Gastroesophageal sphincter (tissue), 3 donors: ENCODE results near the gene UMODL1.

Experiments
- CTCF ChIP-seq, 4 experiments: fragments of 200-600 bp in 2 of 4; fragments of 450-650 bp in 2 of 4; sonication (generic) in 1 of 4; IDR thresholded peaks; one replicate each; pipeline ENCODE4 v1.5.1; 2017 to 2019; ENCODE audit warnings: antibody characterized with exemption in 4 of 4, mild to moderate bottlenecking in 2 of 4, moderate library complexity in 2 of 4
- POLR2A ChIP-seq, 2 donors: fragments of 450-650 bp; IDR thresholded peaks; one replicate each; pipeline ENCODE4 v1.6.1; 2017; ENCODE audit warnings: antibody characterized with exemption in 2 of 2, mild to moderate bottlenecking in 2 of 2, moderate library complexity in 1 of 2

DNA sequence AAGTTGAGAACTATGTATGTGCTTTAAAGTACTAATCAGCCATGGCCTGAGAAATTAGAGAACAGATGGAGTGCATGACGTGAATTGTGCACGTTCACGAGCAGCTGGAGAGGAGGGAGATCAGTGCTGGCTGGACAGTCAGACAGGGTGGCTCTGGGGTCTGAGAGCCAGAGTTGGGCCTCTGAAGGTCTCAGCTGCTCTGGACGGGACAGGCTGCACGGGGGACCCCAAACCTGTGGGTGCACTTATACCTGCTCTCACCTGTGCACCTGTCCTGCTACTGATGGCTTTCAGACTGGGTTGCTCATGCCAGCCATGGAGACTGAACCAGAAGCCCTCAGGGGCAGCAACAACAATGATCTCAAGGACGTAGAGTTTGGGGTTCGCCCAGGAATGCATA, 43.5 kb downstream of the UMODL1 start:
- TF ChIP-seq CTCF (IDR thresholded peaks at IDR 0.05) (no peak), POLR2A (IDR thresholded peaks at IDR 0.05) (no peak)
